Effector CD4-positive, alpha-beta T cell (primary cell): ENCODE data around the gene LEMD1.
"Not testable (repeated sequence)": the region's sequence is repeated elsewhere in the genome, so short reads cannot be mapped to it uniquely, and the experiment has no call there.

Experiments used
- DNase-seq: peaks from one replicate; pipeline ENCODE4 v3.0.0-alpha.2; 2020

The LEMD1 gene

DNA sequence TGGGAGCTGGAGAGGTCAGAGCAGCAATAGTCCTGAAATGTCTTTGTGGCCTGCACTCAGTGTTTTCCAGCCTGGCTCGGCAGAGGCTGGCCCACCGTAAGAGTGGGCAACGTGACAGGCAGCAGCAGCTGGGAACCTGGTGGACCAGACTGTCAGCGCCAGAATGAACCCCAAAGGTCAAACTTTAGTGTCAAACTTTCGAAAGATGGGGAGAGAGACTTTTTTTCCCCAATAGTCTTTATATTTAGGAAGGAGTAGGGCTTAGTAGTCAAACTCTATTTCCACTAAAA is 23.7 kb upstream of the LEMD1 start:
- no peak for DNase-seq

DNA sequence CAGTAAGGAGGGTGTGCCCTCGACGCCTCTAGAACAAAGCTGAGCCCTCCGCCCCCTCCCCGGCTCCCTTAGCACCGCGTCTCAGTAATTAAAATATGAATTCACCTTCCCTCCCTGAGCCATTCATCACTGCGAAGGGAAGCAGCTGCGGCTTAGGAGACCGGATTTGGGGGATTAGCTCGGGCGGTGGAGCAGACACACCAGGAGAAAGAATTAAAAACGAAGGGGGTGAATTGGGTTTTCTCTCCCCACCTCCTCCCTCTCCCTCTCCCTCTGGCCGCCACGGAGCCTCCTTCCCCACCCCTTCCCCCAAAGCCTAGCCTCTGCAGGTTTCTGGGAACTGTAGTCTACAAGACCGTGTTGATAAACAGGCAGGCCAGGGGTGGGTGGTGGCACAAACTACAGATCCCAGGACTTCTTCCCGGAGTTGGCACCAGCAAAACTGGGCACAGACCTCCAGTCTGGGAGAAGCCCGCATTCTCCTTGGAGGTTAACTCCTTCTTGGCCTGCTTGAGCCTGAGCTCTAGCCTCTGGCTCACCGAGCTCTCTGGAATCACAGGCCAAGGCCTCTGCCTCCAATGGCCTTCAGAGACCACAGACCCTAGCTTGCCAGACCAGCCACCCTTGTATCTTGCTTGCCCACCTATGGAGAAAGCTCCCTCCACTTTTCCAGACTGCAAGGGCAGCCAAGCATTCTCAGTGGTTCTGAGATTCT is 23.2 kb upstream of the LEMD1 start:
- no peak for DNase-seq

DNA sequence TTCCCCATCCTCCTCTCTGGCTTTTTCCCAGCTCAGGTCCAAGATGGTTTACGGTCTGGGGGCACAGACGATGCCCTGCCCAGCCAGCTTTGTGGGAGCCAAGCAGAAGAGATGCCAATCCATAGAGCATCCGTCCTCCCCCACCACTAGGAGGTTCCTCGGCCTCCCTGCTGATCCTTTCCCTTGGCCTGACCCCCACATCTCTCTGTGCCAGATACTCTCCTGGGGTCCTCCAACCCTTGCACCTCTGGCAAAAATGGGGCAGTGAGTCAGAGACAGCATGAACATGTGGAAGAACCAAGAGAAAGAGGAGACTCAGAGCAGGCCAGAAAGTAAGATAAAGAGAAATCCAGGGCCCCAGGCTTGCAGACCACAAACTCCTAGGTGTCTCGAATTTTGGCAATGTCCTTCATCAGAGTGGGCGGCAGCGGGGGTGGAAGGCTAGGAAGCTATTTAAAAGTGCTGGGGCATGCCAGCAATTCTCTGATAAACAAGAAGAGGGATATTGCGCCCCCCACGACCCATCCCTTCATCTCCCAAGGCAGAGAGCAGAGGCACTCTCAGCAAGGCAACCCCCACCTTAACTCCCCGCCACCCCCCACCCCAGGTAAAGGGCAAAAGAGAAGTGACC is 22.6 kb upstream of the LEMD1 start:
- DNase-seq, result no peak

DNA sequence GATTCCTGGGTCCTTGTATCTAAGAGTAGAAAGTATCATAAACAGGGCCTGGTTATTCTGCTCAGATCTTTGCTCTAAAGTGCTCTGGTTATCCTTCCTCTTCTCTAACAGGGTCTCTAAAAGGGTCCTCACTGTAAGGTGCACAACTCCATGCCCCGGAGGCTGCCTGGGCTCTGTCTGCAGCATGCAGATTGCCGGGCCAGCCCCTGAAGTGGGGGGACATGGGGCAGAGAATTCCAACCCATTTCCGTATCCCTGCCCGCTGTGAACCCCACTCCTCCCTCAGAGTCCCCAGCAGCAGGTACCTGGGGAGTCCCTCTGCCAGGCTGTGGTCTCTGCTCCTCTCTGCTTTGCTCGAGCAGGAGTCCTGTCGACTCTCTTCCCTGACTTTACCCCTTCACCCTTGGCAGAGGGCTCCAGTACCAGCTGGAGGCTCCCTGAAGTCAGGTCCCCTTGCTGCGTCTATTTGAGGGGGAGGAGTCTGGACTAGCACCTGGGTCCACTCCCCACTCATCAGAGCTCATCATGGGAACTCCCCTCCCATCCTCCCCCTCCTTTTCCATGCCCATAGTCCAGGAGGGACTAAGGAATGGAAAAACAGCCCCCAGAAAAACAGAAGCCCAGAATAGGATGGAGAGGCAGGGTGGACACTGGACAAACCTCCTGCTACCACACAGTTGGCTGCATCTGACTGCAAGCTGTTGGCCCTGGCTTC is 21.9 kb upstream of the LEMD1 start:
- no peak for DNase-seq

DNA sequence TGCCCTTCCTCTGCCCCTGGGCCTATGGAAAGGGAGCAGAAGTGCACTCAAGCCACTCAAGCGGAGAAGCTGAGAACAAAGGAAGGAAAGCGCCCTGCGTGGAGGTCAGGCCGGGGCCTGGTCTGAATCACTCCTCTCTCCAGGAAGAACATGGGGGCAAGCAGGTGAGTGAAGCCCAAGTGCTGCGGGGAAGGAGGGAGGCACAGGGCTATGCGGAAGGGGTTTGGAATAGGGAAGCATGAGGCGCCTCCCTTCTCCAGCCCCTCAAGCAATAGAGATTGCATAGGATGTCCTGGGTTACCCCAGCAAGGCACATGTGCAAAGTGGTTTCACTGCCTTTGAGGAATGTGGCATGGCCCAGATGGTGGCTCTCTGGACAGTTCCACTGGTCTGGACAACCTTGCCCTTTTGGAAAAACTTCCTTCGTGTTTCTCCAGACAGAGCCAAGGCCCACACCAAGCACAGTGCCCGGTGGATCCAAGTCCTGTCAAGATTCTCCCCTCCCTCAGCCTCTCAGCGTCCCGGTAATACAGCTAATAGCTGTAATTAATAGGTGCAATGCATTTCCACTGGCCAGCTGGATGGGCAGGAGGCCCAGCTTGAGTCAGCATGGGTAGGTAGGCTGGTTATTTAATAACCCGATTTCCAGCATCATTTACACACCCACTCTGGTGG is 20.3 kb upstream of the LEMD1 start:
- DNase-seq, result no peak

DNA sequence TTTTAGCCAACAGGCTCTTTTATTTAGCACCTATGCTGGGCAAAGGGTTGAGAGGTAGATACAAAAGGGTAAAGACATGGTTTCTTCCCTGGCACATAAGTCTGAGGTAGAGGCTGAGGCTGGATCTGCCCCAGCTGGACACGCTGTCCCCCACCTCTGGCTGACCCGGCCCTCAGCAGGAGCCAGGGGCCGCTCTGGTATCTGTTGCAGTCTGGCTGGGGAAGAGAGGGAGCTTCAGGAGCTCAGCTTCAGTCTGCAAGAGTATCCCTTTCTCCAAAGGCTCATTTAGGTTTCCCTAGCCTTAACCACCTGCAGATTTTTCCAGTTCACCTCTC is 19.8 kb upstream of the LEMD1 start:
- no peak for DNase-seq

DNA sequence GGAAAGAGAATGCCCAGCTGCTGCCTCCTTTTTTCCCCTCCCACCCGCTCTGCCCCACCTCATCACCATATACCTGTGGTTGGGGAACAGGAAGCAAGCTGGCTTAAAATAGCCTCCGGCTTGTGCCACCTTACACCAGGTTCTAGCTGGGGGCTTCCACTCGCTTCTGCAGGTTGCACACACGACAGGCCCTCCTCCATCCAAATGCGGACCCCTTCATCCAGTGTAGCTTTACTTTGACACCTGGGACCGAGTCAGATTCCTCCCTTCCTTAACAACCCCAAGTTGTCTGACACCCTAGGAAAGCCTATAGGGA is 19.4 kb upstream of the LEMD1 start:
- no peak for DNase-seq

DNA sequence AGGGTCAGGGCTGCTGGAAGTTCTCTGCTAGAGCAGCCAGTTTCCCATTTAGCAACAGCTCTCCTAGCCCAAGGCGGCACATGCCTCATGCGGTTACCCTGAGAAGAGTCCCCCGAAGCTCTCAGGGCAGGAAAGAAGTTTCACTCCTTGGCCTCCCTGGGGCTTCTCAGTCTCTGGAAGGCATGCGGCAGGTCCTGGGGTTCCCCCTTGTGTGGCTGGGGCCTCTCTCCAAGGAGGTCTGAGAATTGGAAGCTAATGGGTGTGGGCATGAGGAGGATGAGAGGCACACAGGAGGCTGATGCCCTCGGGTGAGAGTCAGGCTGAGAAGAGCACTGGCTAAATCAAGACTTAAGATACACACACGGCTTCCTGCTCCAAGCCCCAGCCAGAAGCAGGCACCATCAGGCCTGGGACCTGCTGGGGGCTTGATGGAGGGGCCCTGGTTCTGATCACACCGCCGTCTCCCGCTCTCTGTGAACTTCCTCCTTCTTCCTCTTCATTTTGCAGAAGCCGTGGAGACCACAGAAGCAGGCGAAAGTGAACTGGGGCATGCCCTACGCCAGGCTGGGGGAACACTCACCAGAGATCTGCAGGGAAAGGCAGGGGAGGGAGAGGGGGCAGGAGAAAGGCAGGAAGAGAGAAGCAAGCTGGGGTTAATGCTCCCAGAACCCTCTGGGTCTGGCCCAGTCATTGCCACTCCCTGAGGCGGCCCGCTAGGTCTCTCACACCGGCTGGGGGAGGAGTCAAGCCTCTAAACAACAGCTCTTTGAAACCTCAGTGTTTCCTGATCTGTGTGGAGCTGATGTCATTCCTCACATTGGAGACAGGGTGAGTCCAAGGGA is 18.8 kb upstream of the LEMD1 start:
- DNase-seq, result peak; percentile 44

DNA sequence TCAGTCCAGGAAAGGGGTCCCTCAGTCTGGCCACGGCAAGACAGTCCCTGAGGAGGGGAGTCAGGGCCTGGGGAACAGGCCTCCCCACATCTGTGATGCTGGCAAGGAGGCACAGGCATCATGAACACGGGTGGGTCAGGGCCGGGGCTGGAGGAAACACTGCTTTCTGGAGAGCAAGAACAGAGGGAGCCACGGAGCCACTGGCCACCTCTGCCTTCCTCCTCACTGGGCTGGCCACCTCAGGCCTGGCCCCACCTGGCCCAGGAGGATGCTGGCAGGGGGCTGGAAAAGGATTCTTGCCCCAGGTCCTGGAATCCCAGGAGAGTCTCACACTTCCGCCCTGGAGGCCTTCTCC is 18.2 kb upstream of the LEMD1 start:
- DNase-seq, result no peak

DNA sequence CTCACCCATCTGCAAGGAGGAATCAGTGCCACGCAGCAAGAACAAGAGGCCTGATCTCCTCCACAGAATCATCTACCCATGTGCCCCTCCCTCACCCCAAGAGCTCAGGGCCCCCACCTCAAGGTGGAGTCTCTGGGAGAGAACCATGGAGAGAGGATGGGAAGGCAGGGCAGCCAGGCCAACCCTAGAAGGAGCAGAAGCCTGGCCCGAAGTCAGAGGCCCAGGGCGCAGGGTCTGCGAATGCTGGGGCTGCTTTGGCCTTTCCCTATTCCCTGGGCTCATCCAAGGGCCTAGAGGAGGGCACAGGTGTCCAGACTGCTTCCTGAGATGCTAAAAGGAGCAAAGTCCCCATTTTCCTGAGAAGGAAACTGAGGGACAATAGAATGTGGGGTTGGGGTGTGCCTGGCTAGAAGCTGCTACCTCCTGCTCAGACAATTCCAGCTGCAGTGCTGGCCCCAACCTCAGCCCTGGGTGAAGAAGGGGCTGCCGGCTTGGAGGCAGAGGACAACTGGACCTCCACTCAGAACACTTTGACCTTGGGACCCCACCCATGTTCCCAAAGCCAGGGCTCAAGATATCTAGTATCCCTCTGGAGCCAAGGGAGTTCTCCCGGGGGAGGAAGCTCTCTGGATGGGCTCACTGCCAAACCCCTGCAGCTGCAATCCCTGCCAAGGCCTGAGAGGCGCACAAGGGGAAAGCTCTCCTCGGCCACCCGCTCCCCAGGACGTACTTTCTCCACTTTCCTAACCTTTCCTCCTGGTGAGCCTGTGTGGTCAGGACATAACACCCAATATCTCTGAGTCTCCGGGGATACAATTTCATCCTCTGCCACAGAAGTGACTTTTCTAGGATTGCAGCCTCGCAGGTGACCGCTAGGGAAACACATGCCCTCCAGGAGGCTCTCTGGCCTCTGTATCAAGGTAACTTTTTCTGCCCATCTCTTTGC is 16.6 kb upstream of the LEMD1 start:
- DNase-seq, result no peak

DNA sequence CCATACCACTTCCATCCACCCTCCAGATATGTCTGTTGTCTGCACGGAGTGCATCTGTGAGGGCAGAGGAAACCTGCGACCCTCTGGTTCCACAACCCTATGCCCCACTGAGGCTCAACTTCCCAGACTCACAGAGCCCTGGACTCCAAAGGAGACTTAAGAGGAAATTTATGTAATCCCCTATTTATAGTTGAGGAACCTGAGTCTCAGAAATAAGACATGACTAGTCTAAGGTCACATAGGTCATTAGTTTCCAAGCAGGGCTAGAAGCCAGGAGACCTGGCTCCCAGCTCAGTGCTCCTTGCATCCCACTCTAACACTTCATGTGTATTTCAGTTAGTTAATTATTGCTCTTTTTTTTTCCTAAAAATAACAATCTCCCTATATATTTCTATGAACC is 15.7 kb upstream of the LEMD1 start:
- DNase-seq, result no peak

DNA sequence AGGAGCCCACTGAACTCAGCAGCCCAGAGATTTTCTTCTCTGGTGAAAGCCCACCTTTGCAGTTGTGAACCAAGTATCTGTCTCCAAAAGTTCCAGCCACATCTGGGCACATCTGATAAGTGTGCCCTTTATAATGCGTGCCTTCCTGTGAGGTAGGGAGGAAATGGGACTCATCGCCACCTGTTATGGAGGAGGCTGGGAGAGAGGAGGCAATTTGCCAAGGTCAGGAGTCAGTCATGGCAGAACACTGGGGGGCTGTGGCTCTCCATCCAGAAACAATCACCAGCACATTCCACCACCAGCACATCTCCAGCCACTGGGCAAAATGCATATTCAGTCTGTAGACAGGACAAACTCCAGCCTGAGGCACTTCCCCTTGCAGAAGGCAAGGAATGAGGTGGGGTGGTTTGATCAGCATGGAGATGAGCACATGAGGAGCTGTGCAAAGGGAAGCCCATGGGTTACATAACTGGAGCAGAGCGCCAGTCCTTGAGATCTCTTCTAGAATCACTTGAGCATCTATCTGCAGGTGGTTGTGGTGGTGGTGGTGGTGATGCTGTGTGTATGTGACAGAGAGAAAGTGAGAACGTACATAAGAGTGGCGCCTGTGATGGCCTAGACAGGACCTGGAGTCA is 15.0 kb upstream of the LEMD1 start:
- no peak for DNase-seq

DNA sequence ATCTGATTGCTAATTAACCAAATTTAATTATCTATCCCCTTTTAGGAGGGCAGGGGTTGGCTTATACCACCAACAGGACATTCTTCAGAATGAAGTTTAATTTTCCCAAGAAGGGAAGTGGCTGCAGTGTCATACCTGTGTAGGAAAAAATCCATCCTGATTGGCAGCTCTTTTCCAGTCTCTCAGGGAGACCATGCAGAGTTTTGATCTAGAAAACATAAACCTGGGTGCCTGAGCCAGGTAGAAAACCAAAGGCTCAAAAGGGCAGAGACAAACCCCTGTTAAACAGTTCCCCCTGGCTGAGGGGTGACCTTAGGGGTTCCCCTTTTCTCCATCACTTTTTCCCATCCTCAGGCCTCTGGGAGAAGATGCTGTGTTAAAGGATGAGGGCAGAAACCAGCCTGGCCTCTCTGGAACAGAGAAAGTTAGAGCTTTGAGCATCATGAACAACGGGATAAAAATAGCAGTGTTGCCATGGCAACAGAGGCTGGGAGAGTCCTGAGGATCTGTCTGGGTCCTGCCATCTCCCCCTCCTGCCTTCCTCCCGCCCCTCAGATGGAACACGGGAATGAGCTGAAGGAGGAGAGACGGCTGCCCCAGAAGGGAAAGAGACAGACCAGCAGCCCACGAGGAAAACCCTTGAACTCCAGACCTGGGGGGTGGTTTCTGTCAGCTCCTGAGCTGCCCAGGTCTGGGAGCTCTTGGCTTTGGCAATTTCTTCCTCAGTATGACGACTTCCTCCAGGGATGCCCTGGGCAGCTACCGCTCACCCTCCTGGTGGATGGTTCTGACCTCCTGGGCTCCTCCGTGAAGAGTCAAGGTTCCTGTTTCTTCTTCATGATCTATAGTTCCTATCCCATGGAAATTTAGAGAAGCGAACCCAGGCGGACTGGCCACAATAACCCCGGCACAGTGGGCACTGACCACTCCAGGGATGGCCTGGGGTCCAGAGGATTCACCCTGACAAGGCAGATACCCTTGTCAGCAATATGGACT is 14.0 kb upstream of the LEMD1 start:
- DNase-seq, result no peak

DNA sequence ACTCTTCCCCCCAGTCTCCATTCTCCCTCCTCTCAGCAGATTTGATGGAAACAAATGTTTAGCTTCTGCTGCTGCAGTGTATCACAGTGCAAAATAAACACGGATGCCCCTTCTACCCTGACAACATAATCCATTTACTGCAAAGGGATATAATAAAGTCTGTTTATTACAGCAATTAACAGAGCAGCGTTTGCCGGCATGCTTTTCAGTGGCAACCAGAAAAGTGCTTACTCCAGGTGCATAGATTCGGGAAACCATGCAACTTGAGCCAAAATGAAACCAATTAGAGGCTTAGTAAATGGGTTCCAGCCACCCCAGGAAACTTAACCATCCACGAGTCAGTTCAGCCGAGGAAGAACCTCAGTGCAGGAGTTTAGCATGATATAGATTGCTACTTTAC is 12.9 kb upstream of the LEMD1 start:
- no peak for DNase-seq

DNA sequence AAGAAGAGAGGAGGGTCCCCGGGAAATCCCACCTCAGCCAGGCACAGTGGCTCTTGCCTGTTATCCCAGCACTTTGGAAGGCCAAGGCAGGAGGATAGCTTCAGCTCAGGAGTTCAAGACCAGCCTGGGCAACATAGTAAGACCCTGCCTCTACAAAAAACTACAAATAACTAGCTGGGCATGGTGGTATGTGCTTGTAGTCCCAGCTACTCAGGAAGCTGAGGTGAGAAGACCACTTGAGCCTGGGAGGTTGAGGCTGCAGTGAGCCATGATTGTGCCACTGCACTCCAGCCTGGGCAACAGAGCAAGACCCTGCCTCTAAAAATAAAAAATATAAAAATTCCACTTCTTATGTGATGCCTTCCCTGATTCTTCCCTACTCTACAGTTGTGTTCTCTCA is 10.8 kb upstream of the LEMD1 start:
- not testable (repeated sequence) for DNase-seq

DNA sequence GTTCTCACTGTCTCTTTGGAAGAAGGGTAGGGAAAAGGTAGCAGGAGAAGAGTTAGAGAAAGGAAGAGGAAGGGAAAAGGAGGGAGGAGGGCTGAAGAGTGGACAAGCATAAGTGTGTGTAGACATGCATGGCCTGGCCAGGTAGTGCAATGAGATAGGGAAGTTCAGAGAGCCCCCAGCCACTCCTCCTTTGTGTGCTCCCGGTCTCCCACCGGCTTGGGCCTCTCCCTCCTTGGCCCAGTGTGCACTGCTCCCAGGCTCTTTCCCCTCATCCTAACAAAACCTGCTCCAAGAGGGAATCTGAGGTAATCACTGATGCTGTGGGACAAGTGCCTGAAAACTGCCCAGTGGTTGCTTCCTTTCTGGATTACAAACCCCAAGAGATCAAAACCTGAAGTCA is 10.3 kb upstream of the LEMD1 start:
- DNase-seq, result no peak

DNA sequence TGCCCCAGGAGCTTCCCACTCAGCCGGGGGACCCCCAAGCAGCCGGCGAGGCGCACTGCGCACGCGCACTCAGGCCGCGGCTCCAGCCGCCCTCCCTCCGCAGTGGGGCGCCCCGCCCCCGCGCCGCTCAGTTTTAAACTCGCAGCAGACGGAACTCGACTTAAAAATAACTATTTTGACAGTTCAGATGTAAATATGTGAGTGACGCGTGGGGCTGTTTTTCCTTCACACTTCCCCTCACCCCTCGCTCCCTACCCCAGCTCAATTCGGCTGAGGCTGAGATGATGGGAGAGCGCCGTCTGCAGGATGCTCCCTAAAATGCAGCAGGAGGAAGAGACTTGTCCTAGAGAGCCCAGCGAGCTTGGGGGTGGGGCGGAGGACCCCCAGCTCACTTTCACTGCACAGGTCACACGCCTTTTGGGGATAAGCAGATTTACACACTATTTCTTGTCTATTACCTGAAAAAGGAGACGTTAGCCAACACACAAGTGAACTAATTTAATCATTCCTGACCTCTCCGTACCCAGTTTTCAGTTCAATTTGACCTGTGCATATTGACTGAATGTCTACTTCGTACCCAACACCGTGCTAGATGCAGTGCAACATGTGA is 8.9 kb upstream of the LEMD1 start:
- DNase-seq, result peak; percentile 25

DNA sequence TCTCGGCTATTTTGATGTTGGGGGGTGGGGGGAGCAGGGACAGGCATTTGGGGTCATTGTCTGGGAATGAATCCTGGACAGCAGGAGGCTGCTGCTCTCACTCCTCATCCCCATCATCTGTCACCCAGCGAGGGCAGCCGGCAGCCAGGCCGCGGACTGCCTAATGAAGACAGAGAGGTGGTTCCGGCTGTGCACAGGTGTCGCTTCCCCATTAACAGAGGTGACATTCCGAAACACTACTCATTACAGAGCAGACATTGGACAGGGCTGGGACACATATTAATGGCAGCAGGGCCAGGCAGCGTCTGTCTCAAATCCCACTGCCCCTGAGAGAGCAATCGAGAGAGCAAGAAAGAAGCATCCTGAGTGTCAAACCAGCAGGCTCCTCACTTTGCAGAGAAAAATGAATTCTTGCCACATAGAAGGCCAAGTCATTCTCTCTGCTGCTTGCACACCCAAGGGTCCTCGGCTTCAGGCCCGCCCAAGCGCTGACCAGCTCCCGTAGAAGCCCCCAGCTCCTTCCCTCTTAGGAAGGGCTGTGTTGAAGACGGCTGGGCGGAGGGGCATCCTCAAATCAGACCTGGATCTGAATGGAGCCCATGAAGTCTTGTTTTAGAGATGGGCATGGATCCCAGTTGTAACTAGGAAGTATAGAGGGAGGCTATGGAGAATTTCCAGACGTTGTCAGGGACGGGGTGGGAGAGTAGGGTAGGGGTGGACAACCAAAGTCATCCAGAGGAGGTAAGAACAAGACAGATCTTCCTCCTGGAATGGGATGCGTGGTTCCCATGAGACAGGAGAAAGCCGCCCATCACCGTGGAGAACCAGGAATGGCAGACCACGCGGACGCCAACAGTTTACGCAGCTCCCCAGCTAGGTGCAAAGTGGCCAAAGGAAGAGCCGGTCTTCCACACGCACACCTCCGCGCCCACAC is 8.2 kb upstream of the LEMD1 start:
- no peak for DNase-seq
